ENCODE results near the gene MIGA2.

MIGA2 gene

GRCh38 chr9:129037767-129038098 lies 1.3 kb downstream of the MIGA2 start:
- no peak for DNase-seq (ENCODE audit: low read depth in 2 of 2)

GRCh38 chr9:129038109-129038852 lies 1.9 kb downstream of the MIGA2 start:
- DNase-seq (ENCODE audit: low read depth in 2 of 2), result no peak

DNA sequence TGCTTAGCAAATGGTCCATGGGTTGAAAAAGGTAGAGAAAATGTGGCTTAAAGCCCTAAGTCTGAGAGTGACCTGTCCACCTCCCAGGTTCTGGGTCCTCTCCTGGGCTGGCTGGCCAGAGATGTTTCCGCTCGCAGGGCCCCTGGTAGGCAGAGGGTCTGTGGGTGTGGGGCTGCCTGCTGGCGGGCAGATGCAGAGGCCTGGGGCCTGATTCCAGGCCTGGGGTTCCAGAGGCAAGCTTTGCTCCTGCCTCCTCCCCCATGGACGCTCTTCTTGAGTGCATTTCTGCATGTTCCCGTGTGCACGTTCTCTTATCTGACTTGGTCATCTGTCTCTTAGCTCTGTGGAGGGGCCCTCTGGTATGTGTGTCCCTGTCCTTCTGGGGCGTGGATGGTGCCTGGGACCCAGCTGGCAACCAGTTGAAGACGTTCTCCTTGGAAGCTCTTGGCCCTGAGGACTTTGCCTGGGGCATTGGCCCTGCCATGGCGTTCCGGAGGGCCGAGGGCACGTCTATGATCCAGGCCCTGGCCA lies 3.8 kb downstream of the MIGA2 start:
- no peak for DNase-seq (ENCODE audit: low read depth in 2 of 2)

DNA sequence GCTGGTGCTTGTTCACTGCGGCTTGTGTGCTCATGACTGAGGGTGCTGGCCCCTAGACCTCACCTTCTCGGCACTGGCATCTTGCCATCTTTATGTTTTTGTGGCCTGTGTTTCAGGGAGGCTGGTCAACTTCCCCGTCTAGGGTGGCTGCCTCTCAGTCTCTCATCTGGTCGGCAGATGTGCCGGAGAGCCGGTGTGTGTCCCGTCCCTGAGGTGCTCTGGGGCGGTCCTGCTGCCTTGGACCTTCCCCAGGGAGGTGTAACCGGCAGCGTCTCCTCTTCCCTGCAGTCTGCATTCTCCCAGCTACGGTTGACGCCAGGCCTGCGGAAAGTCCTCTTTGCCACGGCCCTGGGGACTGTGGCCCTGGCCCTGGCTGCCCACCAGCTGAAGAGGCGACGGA lies 5.6 kb downstream of the MIGA2 start:
- DNase-seq (ENCODE audit: low read depth in 2 of 2), result no peak

GRCh38 chr9:129052592-129052991 lies 16.2 kb downstream of the MIGA2 start:
- DNase-seq (ENCODE audit: low read depth in 2 of 2), result no peak

GRCh38 chr9:129053020-129053419 lies 16.6 kb downstream of the MIGA2 start:
- DNase-seq (ENCODE audit: low read depth in 2 of 2), result no peak

DNA sequence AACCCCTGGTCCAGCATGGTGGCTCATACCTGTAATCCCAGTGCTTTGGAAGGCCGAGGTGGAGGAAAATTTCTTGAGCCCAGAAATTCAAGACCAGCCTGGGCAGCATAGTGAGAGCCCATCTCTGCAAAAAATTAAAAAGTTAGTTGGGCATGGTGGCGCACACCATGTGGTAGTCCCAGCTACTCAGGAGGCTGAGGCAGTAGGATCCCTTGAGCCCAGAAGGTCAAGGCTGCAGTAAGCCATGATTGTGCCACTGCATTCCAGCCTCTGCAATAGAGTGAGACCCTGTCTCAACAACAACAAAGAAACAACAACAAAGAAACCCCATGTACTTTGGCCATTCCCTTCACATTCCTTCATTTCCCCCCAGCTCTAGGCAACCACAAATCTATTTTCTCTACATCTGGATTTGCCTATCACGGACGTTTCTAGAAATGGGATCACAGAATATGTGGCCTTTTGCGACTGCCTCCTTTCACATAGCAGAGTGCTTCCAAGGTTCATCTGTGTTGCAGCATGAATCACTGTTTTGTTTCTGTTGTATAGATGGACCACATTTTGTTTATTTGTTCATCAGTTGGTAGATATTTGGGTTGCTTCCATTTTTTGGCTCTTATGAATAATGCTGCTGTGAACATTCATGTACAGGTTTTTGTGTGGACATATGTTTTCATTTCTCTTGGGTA lies 17.9 kb downstream of the MIGA2 start:
- DNase-seq (ENCODE audit: low read depth in 2 of 2), result no peak

DNA sequence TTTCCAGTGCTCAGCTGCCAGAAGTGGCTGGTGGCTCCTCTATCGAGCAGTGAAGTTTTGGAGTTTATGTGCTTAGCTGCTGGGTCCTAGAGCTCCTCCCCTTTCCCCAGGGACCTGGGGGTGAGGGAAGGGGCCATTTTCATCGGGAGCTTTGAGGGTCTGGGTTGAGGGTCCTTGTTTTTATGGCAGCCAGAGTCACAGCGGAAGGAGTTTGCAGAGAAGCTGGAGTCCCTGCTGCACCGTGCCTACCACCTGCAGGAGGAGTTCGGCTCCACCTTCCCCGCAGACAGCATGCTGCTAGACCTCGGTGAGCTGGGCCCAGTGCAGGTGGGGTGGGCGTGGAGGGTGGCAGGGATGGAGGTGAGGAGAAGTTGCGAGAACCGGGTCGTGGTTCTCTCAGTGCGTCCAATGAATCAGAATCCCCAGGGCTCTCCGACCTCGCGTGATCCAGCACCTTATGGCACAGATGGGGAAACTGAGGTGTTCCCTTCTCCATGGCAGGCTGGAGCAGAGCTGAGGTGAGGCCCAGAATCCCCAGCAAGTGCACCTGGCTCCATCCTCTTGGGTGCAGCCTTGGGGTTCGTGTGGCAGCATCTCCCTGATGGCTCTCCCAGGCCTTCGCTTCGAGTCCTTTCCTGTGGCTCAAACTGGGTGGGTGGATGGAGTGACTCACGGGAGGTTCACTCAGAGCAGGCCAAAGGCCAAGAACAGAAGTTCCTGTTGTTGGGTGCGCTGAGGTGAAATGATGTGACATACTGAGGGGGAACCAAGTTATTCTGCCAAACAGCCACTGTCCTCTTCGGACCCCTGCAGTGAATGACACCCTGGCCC lies 22.8 kb downstream of the MIGA2 start:
- no peak for DNase-seq (ENCODE audit: low read depth in 2 of 2)

DNA sequence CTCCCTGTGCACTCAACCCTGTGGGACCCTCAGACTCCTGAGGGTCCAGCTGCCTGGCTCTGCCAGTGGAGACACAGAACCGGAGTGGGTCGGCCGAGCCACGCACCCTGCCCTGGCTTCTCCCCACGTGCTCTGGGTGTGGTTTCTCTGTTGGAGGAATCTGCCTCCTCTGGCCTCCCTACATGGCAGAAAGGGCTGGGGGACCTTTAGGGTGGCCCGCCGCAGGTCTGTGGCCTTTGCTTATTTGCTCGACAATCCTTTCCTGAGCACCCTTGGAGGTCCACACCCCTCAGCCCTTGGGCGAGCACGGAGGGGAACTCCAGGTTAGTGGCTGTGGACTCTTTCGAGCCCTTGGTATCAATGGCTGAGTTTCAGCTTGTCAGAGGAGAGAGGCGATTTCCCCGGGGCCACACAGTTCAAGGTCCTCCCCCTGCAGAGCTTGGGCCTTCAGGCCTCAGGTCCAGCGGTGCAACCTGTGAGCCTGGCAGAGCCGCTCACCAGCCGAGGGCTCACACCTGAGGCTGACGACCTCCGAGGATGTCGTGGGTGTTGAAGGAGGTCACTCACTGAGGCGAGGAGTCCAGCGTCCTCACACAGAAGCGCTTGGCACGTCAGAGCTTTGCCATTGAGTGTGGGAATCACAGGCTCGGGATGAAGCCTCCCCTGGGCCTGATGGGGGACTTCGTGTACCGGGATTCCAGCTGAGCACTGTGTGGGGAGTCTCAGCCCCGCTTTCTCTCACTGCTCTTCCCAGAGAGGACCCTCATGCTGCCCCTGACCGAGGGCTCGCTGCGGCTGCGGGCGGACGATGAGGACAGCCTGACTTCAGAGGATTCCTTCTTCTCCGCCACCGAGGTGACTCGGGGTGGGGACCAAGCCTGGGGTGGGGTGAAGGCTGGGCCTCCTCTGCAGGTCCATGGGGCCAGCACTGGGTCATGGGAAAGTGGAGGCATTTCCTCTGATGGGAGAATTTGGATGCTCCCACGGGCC lies 23.7 kb downstream of the MIGA2 start:
- no peak for DNase-seq (ENCODE audit: low read depth in 2 of 2)

DNA sequence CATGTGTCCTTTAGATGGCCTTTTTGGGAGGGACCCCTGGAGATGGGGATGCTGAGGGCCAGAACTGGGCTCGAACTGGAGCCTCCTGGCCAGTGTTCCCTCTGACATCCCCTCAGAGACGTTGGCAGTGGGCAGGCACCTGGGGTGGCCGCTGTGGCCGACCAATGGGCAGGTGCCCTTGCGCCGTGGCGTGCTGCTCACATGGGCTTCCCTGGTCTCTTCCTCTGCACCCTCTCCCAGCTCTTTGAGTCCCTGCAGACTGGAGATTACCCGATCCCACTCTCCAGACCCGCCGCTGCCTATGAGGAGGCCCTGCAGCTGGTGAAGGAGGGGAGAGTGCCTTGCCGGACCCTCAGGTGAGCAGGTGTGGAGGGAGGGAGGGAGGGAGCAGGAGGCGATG lies 24.6 kb downstream of the MIGA2 start:
- no peak for DNase-seq (ENCODE audit: low read depth in 2 of 2)

GRCh38 chr9:129063061-129063460 lies 26.6 kb downstream of the MIGA2 start:
- no peak for DNase-seq (ENCODE audit: low read depth in 2 of 2)

GRCh38 chr9:129064499-129064908 lies 28.1 kb downstream of the MIGA2 start:
- no peak for DNase-seq (ENCODE audit: low read depth in 2 of 2)

- DNase-seq (ENCODE audit: low read depth in 2 of 2), result no peak
These were observed 31.7 kb downstream of the MIGA2 start for GRCh38 chr9:129068110-129068509.

GRCh38 chr9:129068990-129069861 lies 32.8 kb downstream of the MIGA2 start:
- DNase-seq (ENCODE audit: low read depth in 2 of 2), result no peak

DNA sequence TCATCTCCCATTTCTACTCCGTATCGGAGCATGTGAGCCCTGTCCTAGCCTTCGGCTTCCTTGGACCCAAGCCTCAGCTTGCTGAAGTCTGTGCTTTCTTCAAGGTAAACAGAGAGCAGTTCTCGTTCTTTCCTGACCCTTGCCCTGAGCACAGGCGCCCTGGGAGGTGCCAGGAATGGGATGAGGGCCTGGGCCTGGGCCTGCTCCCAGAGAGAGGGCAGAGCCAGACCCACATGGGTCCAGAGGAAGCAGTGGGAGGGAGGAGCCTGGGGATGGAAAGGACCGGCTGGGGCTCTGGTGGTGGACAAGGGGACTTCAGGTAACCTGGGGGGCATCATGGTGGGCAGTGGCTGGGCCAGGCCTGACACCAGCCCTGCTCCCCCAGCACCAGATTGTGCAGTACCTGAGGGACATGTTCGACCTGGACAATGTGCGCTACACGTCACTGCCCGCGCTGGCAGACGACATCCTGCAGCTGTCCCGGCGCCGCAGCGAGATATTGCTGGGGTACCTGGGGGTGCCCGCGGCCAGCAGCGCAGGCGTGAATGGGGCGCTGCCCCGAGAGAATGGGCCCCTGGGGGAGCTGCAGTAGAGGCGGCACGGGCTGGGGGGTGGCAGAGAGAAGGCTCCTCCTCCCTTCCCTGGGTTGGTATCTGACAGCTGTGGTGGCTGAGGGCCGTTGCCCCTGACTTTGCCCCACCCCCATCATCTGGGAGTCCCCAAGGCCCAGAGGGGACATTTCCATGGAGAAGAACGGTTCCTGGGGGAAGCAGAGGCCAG lies 33.6 kb downstream of the MIGA2 start:
- DNase-seq (ENCODE audit: low read depth in 2 of 2), result no peak

DNA sequence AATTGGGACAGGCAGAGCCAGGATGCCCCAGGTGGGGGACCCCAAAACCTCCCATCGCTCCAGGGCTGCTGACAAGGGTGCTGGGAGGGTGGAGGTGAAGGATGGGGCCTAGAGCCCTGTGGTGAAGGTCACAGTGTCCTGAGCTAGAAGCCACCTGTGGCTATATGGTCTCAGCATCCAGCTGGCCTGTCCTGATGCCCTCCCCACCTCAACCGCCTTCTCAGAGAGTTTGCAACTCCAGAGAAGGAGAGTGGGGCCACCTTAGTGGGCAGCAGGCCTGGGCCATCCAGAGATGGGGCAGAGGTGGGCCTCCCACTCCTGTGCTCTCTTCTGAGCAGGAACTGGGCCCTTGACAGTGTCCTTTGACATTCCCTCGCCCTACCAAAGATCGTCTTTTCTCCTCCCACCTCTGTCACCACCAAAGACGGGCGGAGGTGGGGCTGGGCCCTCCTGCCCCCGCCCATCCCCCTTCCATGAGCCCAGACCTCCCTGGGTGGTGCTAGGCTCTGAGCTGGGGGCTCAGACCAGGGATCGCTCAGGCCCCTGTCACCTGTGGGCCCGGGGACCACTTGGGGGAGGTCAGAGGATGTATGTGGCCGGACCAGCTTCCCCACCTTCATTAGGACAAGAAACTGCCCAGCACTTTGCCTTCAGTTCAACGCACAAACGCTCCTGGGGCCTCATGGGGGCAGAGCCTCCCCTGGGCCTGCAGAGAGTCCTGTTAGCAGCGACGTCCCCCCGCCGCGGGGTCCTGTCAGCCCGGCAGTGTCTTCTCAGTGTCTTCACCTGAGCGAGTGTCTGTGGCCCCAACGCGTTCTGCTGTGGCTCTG lies 34.5 kb downstream of the MIGA2 start:
- DNase-seq (ENCODE audit: low read depth in 2 of 2), result no peak

DNA sequence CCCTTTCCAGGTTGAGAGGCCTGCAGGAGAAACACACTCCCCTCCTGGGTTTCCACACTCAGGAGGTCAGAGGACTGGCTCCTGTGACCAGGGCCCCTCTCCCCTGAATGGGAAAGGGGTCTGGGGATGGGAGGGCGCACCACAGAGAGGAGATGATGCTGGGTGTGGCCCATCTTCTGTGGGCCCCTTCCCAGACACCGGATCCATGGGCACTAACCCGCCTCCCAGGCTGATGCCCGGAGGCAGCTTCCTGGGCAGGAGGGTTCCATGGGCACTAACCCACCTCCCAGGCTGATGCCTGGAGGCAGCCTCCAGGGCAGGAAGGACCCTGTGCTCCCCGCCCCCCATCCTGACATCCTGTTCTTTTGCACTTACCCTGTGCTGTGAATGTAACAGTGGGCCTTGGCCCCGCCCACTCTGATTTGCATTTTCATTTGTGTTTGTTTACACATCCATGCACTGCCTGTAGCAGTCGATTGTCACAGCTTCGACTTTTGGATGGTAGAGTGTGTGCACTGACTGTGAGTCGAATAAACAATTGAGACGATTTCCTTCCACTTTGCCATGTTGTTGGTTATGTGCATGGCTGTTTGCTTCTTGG lies 35.2 kb downstream of the MIGA2 start:
- no peak for DNase-seq (ENCODE audit: low read depth in 2 of 2)

GRCh38 chr9:129072171-129072570 lies 35.7 kb downstream of the MIGA2 start:
- no peak for DNase-seq (ENCODE audit: low read depth in 2 of 2)
